NCI-H510A treated with DMSO at 0.1 percent for 48 hours (cell line): Measurements from ENCODE around the gene PRKCE.

ENCODE experiments used
- DNase-seq: peaks from one replicate; lab custom pipeline; 2025; lab: John Stamatoyannopoulos, UW

PRKCE gene

DNA sequence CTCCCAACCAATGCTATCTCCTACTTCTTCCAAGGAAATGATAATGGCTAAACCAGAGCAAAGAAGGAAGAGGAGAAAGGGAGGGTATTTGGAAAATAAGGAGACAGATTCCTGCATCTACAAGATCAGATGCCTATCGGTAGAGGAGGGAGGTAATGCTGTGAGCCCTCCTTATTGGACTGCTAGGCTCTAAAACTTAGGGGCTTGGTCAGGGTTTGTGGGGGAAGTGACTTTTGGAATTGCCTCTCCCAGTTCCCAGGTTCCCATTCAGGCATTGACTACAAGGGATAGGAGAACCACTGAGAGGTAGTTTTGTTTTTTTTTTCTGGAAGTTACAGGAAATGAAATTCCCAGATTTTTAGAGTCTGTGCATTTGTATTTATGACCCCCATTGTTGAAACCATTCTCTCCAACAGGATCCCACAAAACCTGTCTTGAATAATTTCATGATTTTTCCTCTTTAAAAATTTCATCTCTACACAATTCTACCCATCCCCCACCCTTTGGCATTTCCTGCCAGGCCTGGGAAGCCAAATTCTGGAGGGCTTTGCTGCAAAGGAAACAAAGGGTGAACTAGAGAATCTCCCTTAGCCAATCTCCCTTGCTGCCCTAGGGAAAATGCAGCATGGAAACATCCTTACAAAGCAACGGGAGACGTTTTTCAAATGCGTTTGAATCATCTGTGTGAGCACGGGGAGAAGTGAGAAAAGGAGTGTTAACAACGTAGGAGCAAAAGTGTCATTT lies 363.6 kb downstream of the PRKCE start:
- no peak for DNase-seq

DNA sequence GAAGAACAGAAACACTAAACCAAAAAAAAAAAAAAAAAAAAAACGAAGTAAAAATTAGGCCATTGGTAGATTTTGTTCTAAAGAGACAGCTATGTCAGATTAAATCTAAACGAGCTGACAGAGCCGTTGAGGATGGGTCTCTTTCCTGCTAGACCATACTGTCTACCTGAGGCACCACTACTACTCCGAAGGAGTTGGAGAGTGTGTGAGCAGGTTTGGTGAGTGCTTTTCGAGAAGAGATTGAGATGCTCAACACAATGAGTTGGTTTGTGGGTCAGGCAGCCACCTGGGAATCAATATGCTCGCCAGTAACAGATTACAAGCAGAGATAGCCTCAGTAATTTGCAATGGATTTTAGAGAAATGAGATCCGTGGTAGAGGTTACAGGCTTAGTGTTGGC lies 364.2 kb downstream of the PRKCE start:
- no peak for DNase-seq

GRCh38 chr2:46016091-46016490 lies 364.6 kb downstream of the PRKCE start:
- DNase-seq = no peak

DNA sequence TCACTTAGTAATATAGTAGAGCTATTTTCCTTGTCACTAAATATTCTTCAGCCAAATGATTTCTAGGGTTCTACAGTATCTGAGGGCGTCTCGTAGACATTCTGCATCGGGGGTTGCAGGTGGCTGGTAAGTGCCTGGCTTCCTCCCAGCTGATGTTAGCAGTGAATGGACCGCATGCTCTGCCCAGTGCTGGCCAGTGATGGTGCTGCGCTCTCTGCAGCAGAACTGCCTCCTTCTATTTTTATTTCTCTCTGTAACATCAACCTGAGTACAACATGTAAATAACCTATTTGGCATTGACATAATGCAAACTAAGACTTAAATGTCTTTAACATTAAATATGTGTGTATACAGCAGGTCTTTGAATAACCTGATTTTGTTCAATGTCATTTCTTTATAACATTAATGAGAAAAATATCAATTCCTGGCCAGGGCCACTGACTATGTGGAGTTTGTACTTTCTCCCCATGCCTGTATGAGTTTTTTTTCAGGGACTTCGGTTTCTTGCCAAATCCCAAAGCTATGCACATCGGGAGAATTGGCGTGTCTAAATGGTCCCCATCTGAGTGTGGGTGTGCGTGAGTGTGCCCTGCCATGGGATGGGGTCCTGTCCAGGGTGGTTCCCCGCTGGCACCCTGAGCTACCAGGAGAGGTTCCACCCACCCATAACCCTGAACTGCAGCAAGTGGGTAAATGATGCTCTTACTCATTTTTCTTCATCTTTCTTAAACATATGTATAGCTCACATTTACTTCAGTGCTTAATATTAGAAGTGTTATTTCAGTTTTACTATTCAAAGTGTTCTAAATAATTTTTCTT lies 367.5 kb downstream of the PRKCE start:
- DNase-seq = no peak

GRCh38 chr2:46020416-46020815 lies 368.9 kb downstream of the PRKCE start:
- no peak for DNase-seq

DNA sequence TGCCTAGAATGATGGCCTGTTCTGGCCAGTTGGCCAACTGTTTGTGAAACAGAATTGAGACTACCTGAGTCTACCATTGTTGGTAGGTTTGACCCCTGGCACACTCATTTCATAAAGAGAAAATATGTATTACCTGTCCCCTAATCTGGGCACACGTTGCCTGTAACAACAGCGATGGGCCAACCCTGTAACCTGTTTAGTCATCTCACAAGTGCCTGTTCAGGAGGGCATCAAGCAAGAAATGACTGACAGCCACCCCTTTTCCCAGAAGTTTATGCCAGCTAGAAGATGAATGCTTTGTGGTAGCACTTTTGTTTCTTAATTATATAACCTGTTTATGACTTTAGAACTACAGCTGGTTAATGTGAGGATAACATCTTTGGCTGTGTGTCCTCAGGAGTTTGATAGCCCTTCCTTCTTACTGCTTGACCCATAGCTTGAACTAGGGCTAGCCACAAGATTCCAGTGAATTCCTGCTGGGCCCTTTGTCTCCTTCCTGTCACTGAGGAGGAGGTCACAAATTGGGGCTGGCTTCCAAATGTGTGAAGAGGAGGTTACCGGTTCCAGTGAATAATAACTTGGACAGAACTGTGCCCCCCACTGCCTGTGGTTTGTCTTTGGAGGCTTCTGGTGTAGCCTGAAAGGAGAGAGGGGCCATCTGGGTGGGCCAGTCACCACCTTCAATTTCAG lies 371.8 kb downstream of the PRKCE start:
- no peak for DNase-seq

- DNase-seq = no peak
Measured at GRCh38 chr2:46024146-46024779, 372.8 kb downstream of the PRKCE start.

DNA sequence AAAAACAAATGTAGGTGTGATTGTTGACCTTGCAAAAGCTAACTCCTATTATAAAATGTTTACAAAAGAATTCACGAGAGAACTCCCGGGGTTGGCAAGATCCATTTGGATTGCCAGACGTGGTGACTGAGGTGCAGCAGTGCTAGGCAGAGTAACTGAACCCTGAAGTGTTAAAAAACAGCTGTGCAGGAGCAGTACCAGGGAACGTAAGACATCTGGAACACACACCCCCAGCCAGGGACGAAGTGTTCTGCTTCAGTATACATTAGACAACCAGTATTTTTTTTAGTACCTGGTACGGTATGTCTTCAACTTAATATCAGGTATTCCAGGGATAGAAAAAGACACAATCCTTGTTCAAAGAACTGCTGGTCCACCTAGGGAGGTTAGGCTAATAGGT lies 373.6 kb downstream of the PRKCE start:
- no peak for DNase-seq

DNA sequence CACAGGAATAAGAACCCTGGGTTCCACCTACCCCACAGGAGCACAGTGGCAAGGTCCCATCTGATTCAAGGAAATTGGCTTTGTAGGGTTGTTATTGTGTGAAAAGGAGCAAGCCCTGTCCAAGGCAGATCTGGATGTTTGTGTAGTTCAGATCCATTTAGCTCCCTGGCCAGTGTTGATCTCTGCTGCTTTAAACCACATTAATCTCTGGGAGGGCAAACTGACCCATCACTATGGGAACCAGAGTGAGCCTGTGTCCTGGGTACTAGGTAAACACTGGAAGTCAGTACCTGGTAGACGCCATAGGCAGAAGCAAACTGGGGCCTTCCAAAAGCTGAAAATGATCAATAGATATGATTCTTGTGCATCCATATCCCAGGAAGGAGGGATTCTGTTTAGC lies 374.2 kb downstream of the PRKCE start:
- DNase-seq = no peak

DNA sequence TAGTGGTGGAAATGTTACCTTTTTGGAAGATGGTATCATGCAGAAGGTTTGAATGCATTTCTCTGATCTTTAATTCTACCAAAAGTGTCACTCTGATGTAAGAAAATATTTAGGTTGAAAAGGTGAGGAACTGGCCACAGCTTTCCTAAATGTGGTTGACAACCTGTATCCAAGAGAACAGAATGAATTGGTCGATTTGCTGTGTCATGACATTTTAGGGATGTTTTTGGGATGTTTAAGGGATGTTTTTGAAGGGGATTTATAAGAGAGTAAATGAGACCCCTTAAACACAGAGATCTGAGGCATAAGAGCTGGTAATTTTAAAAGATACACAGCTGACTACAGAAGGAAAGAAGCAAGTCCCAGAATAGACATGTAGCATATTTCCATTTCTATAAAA lies 375.0 kb downstream of the PRKCE start:
- DNase-seq = no peak

DNA sequence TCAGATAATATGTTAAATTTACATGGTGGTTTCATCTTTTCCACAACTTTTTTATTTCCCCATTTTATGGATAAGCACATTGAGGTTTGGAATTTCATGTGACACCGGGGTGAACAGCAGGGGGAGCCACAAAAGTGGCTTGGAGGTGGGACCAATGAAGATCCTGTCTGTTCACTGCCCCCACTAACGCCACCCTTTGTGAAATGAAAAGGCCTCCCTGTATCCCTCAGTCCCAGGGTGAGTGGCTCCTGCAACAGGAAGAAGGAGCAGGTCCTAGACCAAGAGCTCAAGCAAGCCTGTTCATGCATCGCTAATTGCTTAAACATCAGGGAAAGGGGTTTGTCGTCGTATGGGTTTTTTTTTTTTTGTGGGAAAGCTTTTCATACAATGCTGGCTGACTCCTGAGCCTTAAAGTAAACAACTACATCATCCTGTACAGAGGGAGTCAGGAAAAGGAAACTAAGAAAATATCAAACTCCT lies 377.9 kb downstream of the PRKCE start:
- no peak for DNase-seq

GRCh38 chr2:46030330-46030729 lies 378.9 kb downstream of the PRKCE start:
- no peak for DNase-seq

DNA sequence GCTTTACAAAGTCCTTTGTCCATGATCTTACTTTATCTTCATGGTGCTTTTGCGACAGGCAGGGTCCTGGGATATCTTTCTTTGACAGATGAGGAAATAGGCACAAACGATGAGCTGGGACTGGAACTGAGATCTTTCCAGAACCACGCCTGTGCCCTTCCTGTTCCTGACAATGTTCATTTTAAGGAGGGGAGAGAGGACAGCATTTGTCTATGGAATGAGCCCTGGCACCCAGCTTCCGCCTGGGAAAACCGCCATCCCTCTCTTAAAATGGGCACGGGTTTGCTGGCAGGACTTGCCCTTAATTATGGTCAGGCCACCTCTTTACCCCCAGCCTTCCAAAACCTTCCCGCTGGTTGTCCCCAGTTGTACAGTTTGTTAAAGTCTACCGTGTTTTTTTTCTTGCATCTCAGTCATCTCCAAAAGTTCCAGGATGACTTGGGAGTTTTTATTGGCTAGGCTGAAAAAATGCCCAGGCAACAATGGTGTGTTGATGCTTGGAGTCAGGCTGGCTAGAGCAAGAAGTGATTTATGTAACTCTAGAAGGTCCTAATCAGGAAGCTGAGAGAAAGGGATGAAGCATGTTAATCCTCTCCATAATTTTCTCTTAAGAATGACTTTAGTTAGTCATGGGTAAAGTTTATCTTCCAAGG lies 380.8 kb downstream of the PRKCE start:
- no peak for DNase-seq

DNA sequence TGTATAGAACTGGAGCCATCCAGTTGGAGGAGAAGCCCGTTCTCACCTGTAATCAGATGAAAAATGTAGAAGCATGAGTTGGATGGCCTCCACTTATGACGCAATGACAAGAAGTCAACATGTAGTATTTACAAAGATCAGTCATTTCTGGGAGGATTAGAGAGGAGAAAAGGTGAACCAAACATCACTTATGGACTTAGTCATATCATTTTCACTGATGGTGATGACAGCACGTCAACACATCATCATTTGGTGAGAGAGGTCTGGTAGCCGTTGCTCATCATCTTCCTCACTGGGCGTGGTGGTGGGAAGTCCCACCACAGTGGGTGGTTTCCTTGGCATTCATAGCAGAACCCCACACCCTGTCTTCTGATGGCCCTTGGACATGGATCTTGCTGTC lies 381.5 kb downstream of the PRKCE start:
- DNase-seq = no peak

DNA sequence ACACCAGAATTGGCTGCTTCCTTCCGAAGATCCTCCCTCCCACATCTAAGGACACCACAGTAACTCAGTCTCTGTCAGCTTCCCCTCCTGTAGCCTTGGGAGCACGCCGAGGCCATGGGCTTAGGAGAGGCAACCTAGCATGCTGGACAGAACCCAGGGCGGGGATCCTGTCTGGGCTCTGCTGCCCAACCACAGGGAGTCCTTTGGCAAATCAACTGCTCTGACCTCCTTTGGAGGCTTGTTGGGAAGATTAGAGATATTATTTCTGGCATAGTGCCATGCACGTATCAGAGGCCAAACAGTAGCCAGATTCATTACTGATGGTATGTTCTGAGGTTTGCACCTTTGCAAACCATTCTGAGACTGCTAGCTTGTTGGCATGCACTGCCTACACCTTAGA lies 383.1 kb downstream of the PRKCE start:
- DNase-seq = no peak

DNA sequence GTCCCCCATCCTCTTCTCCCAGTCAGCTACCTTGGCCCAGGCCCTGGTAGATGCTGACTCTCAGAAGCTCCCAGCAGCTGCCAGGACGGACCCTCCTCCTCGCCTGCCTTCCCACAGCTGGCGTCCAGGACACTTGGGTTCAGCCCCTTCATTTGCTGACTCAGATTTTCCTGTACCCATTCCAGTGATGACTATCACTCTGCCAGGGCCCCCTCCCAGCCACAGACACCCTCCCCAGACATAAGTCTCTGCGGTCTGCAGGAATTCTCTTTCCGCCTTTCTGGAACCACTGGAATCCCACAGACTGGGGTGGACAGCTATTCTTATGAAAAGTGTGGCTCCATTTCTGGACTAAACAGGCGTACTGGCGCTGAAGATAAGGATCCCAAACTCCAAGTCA lies 385.5 kb downstream of the PRKCE start:
- DNase-seq = no peak

GRCh38 chr2:46039543-46040303 lies 388.2 kb downstream of the PRKCE start:
- no peak for DNase-seq

- no peak for DNase-seq
Measured at GRCh38 chr2:46040563-46041155, 389.2 kb downstream of the PRKCE start.

DNA sequence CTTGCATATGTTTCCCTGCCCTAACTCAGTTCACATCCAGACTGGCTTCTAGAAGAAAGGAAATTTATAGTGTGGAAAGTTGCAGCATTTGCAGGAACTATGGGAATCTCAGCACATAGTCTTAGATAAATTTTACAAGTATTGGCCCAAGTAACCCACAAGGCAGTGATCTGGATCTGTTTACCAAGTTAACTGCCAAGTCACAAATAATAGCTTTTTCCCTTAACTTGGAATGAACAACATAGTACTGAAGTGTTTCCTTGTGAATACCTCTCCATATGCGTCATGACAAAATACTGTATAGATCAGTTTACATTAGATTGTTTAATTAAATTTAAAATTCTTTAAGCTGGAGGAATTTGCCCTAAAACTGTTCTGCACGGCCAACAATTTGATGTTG lies 390.0 kb downstream of the PRKCE start:
- DNase-seq = no peak

DNA sequence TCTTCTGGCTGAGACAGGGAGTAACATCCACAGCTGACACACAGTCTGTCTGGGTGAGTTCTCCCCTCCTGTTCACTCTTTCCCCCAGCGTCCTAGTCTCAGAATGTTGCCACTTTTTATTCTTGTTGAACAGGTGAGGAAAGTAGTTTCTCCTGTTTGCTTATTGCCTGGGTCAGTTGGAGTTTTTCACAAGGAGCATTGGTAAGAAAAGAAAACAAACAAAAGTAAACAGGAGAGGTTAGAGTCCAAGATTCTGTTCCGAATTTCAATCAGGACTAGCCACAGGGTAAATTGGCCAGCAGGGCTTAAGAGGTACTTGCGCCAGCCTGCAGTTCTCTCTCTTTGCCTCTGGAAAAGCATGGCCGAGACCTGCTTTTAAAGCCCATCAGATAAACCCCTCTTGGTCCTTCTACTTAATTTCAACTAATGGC lies 390.7 kb downstream of the PRKCE start:
- no peak for DNase-seq

DNA sequence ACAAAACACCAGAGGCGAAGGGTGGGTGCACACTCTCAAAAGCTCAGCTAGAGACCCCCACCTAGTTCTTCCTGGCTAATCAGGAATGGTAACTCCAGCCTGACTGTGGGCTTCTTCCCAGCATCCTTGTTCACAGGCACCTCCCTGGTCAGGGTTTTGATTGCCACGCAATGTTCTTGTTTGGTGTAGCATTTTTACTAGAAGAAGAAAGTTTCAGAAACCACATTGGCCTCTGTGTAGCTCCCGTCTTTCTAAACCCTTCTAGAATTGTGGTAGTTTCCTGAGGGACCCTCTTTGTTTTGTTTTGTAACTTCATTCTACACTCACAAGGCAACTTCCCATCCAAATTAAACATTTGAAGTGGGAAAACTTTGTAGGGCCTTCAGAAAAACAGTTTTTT lies 391.2 kb downstream of the PRKCE start:
- no peak for DNase-seq
